H9 (cell line): ENCODE measurements around the gene TMPRSS6. TPM values are rescaled to one million over a fixed set of nuclear protein-coding genes. Genes with fewer than 3 reads are reported as not detected.
A peak's percentile ranks its signal among the peaks of the same experiment; 100 is the strongest.

Experiments
- DNase-seq: peaks from one replicate; pipeline ENCODE4 v3.0.0-alpha.2; 2017
- H2AFZ ChIP-seq: one replicate; pipeline ENCODE4 v1.6.1; 2013; ENCODE audit warnings: mild to moderate bottlenecking, low read length, control low read depth, moderate library complexity
- H2AK5ac ChIP-seq: 2 replicates; pipeline ENCODE4 v1.6.1; 2013; ENCODE audit warnings: low read length, control low read depth, mixed read lengths; ENCODE audit not compliant: insufficient read length
- H2BK120ac ChIP-seq: one replicate; pipeline ENCODE4 v1.6.1; 2013; ENCODE audit warnings: low read depth, mild to moderate bottlenecking, low read length, control low read depth, inconsistent platforms; ENCODE audit not compliant: poor library complexity, severe bottlenecking
- H2BK12ac ChIP-seq: 2 replicates; pipeline ENCODE4 v1.6.1; 2013; ENCODE audit warnings: low read length, control low read depth, mixed read lengths, low read depth; ENCODE audit not compliant: insufficient read length
- H2BK15ac ChIP-seq: 2 replicates; pipeline ENCODE4 v1.6.1; 2013; ENCODE audit warnings: low read depth, low read length, control low read depth
- H2BK20ac ChIP-seq: one replicate; pipeline ENCODE4 v1.6.1; 2013; ENCODE audit warnings: low read depth, mild to moderate bottlenecking, low read length, control low read depth, inconsistent platforms; ENCODE audit not compliant: poor library complexity, severe bottlenecking
- H2BK5ac ChIP-seq: 2 replicates; pipeline ENCODE4 v1.6.1; 2013; ENCODE audit warnings: low read length, control low read depth, mixed read lengths; ENCODE audit not compliant: insufficient read length
- H3K14ac ChIP-seq: 2 replicates; pipeline ENCODE4 v1.6.1; 2013; ENCODE audit warnings: low read length, control low read depth; ENCODE audit not compliant: insufficient read depth
- H3K18ac ChIP-seq: 2 replicates; pipeline ENCODE4 v1.6.1; 2013; ENCODE audit warnings: low read depth, mild to moderate bottlenecking, mixed read lengths, low read length, control low read depth; ENCODE audit not compliant: insufficient read length
- H3K23ac ChIP-seq: 2 replicates; pipeline ENCODE4 v1.6.1; 2013; ENCODE audit warnings: low read length, control low read depth, mixed read lengths, low read depth; ENCODE audit not compliant: insufficient read length
- H3K23me2 ChIP-seq: 2 replicates; pipeline ENCODE4 v1.6.1; 2013; ENCODE audit warnings: low read depth, mild to moderate bottlenecking, mixed read lengths, low read length, control low read depth; ENCODE audit not compliant: insufficient read length, poor library complexity, severe bottlenecking
- H3K27ac ChIP-seq: 2 replicates; pipeline ENCODE4 v1.5.1; 2013; ENCODE audit warnings: low read length, control low read depth, mixed read lengths, low read depth; ENCODE audit not compliant: insufficient read length
- H3K27me3 ChIP-seq: 2 replicates; pipeline ENCODE4 v1.6.1; 2013; ENCODE audit warnings: low read length, control low read depth, inconsistent platforms; ENCODE audit not compliant: insufficient read depth
- H3K4ac ChIP-seq: 2 replicates; pipeline ENCODE4 v1.6.1; 2013; ENCODE audit warnings: low read depth, mild to moderate bottlenecking, control low read depth, inconsistent platforms, low read length, moderate library complexity
- H3K4me1 ChIP-seq: 2 replicates; pipeline ENCODE4 v1.6.1; 2013; ENCODE audit warnings: low read length, control low read depth, inconsistent platforms; ENCODE audit not compliant: insufficient read depth
- H3K4me2 ChIP-seq: 2 replicates; pipeline ENCODE4 v1.6.1; 2013; ENCODE audit warnings: low read length, control low read depth, mixed read lengths; ENCODE audit not compliant: insufficient read length, insufficient read depth
- H3K56ac ChIP-seq: 2 replicates; pipeline ENCODE4 v1.6.1; 2013; ENCODE audit warnings: low read depth, mild to moderate bottlenecking, mixed read lengths, low read length, control low read depth; ENCODE audit not compliant: insufficient read length
- H3K79me1 ChIP-seq: 2 replicates; pipeline ENCODE4 v1.6.1; 2013; ENCODE audit warnings: low read depth, mild to moderate bottlenecking, moderate library complexity, low read length, control low read depth, inconsistent platforms; ENCODE audit not compliant: insufficient read depth, poor library complexity, severe bottlenecking
- H3K79me2 ChIP-seq: 2 replicates; pipeline ENCODE4 v1.6.1; 2013; ENCODE audit warnings: low read length, control low read depth, inconsistent platforms; ENCODE audit not compliant: insufficient read depth
- H3K9ac ChIP-seq: 2 replicates; pipeline ENCODE4 v1.6.1; 2013; ENCODE audit warnings: low read length, control low read depth, mixed read lengths; ENCODE audit not compliant: insufficient read length; ENCODE audit errors: extremely low read depth
- H3K9me3 ChIP-seq: one replicate; pipeline ENCODE4 v1.6.1; 2013; ENCODE audit warnings: low read depth, low read length, inconsistent platforms; ENCODE audit not compliant: control insufficient read depth
- H3T11ph ChIP-seq: one replicate; pipeline ENCODE4 v1.6.1; 2013; ENCODE audit warnings: mild to moderate bottlenecking, low read length, control low read depth, inconsistent platforms
- H4K20me1 ChIP-seq: one replicate; pipeline ENCODE4 v1.6.1; 2013; ENCODE audit not compliant: control insufficient read depth, insufficient read length, insufficient read depth
- H4K5ac ChIP-seq: 2 replicates; pipeline ENCODE4 v1.6.1; 2013; ENCODE audit warnings: low read depth, mild to moderate bottlenecking, mixed read lengths, low read length, control low read depth; ENCODE audit not compliant: insufficient read length
- H4K8ac ChIP-seq: replicated peaks from 2 replicates; pipeline ENCODE4 v1.6.1; 2013; ENCODE audit warnings: low read length, control low read depth, mixed read lengths, low read depth; ENCODE audit not compliant: insufficient read length
- H4K91ac ChIP-seq: 2 replicates; pipeline ENCODE4 v1.6.1; 2013; ENCODE audit warnings: low read depth, mild to moderate bottlenecking, moderate library complexity, mixed read lengths, low read length, control low read depth; ENCODE audit not compliant: insufficient read length
- H3K27ac Mint-ChIP-seq, 3 experiments: 2 replicates in 2 of 3; 3 replicates in 1 of 3; pipeline ENCODE4 v1.8.0; 2020 to 2021; ENCODE audit warnings: mixed read lengths in 3 of 3, mild to moderate bottlenecking in 1 of 3, moderate library complexity in 1 of 3
- H3K27me3 Mint-ChIP-seq: 2 replicates; pipeline ENCODE4 v1.8.0; 2021; ENCODE audit warnings: low read depth, mild to moderate bottlenecking, moderate library complexity, mixed read lengths
- H3K36me3 Mint-ChIP-seq, 3 experiments: 2 replicates in 2 of 3; 3 replicates in 1 of 3; pipeline ENCODE4 v1.8.0; 2020 to 2021; ENCODE audit warnings: low read depth in 3 of 3, mixed read lengths in 3 of 3; ENCODE audit not compliant: insufficient read depth in 1 of 3
- H3K4me1 Mint-ChIP-seq, 2 experiments: 2 replicates each; pipeline ENCODE4 v1.8.0; 2020; ENCODE audit warnings: mixed read lengths in 2 of 2
- H3K4me3 Mint-ChIP-seq, 2 experiments: 2 replicates in 1 of 2; 3 replicates in 1 of 2; pipeline ENCODE4 v1.8.0; 2020 to 2021; ENCODE audit warnings: mild to moderate bottlenecking in 2 of 2, mixed read lengths in 2 of 2, moderate library complexity in 1 of 2
- H3K9me3 Mint-ChIP-seq, 2 experiments: 2 replicates in 1 of 2; 3 replicates in 1 of 2; pipeline ENCODE4 v1.8.0; 2020; ENCODE audit warnings: mild to moderate bottlenecking in 2 of 2, mixed read lengths in 2 of 2, moderate library complexity in 1 of 2
- WGBS: extraction: QIAGEN DNeasy Blood & Tissue Kit; methylation state at CpG from one replicate; pipeline ENCODE4 v1.1.7; 2013; ENCODE audit warnings: missing lambda C conversion rate, low lambda C conversion rate, mixed read lengths; ENCODE audit not compliant: insufficient read length; ENCODE audit errors: extremely low coverage; 5-methylcytosine and 5-hydroxymethylcytosine counted together
- total RNA-seq: library from RNA; stranded (reverse); gene quantifications from 2 replicates; pipeline ENCODE4 v1.2.1, GENCODE V29; 2021
- TF ChIP-seq, protein P1 (sequence below): fragments of 200-600 bp; sonication (generic); conservative IDR thresholded peaks from 3 replicates; pipeline ENCODE4 v1.8.0; 2021; ENCODE audit warnings: antibody characterized with exemption, mild to moderate bottlenecking

TMPRSS6 gene
- total RNA-seq, 1 experiment from 2014 or later = not detected

DNA sequence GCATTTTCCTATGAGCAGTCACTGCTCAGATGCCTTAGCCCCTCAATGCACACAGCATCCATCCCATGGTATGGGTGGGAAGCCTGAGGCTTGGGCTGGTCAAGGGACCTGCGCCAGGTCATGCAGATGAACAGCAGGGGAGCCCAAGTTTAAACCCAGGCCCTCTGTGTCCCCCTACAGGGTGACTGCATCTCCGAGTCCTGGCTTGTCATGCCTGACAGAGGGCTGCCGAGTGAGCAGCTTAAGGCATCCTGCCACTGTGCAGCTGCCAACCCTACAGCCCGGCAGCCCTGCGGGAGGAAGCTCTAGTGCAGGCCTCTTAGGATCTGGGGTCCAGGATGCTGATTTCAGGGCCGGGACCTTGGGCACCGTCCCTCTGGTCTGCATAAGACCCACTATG, 30.2 kb upstream of the TMPRSS6 start:
- H3K4me1 Mint-ChIP-seq = peaks cover 0 to 5% of the 10 kb centered on the region in 2 experiments; a peak in 2 of 4 replicates
- H3K9me3 ChIP-seq = no peaks in the 10 kb centered on the region
- no peaks in the 10 kb centered on the region for H4K20me1 ChIP-seq
- H3T11ph ChIP-seq = no peak overlapping the region
- no peak overlapping the region for H3K27ac Mint-ChIP-seq
- no CpG with 5 or more reads among the region's 7 CpGs for WGBS
- no peaks in the 10 kb centered on the region for H3K9me3 Mint-ChIP-seq
- no peak overlapping the region for H3K4me3 Mint-ChIP-seq
- no peak overlapping the region for H3K18ac ChIP-seq
- no peak for DNase-seq
- no peaks in the 10 kb centered on the region for H3K27me3 ChIP-seq
- H3K23ac ChIP-seq = no peak overlapping the region
- no peak overlapping the region for H2AFZ ChIP-seq
- no peak overlapping the region for H2BK20ac ChIP-seq
- H3K36me3 Mint-ChIP-seq = no peaks in the 10 kb centered on the region; a peak in 1 of 7 replicates
- no peak overlapping the region for H2BK15ac ChIP-seq
- H3K4ac ChIP-seq = no peak overlapping the region
- no peak overlapping the region for H4K91ac ChIP-seq
- H3K14ac ChIP-seq = no peak overlapping the region
- H2BK12ac ChIP-seq = no peak overlapping the region
- no peaks in the 10 kb centered on the region for H3K4me1 ChIP-seq
- peaks cover 16% of the 10 kb centered on the region for H3K27me3 Mint-ChIP-seq
- H2BK120ac ChIP-seq = no peak overlapping the region
- no peak overlapping the region for H4K5ac ChIP-seq
- TF ChIP-seq, protein P1, sequence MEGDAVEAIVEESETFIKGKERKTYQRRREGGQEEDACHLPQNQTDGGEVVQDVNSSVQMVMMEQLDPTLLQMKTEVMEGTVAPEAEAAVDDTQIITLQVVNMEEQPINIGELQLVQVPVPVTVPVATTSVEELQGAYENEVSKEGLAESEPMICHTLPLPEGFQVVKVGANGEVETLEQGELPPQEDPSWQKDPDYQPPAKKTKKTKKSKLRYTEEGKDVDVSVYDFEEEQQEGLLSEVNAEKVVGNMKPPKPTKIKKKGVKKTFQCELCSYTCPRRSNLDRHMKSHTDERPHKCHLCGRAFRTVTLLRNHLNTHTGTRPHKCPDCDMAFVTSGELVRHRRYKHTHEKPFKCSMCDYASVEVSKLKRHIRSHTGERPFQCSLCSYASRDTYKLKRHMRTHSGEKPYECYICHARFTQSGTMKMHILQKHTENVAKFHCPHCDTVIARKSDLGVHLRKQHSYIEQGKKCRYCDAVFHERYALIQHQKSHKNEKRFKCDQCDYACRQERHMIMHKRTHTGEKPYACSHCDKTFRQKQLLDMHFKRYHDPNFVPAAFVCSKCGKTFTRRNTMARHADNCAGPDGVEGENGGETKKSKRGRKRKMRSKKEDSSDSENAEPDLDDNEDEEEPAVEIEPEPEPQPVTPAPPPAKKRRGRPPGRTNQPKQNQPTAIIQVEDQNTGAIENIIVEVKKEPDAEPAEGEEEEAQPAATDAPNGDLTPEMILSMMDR = peak; percentile 25; the same call in 2 of the 3 replicates
- no peak overlapping the region for H3K27ac ChIP-seq
- H2AK5ac ChIP-seq = no peak overlapping the region
- H3K56ac ChIP-seq = no peak overlapping the region
- no peak overlapping the region for H4K8ac ChIP-seq
- H3K79me1 ChIP-seq = no peaks in the 10 kb centered on the region
- H3K23me2 ChIP-seq = no peaks in the 10 kb centered on the region
- H3K4me2 ChIP-seq = no peak overlapping the region
- H3K79me2 ChIP-seq = no peaks in the 10 kb centered on the region
- H3K9ac ChIP-seq = no peak overlapping the region
- no peak overlapping the region for H2BK5ac ChIP-seq
